DLD1 (cell line): Measurements from ENCODE around the gene ZNF709.
"Not testable (repeated sequence)": the region's sequence is repeated elsewhere in the genome, so short reads cannot be mapped to it uniquely, and the experiment has no call there.

Source experiments
- in situ Hi-C: cut with HindIII; loops from 2 replicates; pipeline ENCODE4 v1.10.0; 2017; ENCODE audit warnings: low sequenced_read_pairs

The ZNF709 gene

DNA sequence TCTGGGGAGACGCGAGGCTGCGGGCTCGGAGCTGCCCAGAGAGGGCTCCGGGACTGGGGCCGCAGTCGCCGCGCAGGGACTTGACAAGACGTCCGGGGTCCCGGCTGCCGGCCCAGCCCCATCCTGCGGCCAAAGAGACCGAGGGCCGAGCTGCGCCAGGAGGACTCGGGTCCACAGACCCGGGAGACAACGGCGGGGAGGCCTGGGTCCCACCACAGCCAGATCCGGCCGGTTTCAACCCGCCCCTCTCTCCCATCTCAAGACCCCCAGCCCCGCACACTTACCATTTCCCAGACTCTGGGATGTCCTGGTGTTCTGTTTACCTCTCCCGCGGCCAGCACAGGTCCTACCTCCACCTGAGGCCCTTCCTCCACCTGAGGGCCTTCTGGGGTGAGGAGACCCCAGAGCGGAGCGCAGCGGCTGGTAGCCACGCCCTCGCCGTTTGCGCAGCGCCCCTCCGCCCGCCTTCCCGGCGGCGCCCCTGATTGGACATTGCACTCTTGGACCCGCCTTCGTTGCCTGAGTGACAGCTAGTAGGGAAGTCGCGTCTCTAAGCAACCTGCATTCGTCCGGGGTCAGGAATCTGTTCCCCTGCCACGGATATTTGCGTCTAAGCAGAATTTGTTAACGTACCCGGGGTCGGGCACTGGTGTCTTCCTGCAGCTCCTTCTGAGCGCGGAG is at the start of gene ZNF709:
TSS of gene ZNF709 (minus strand) at position 446 of the 681 bp plus-strand sequence. CDS start at position 287, 159 bp downstream.
- in situ Hi-C loops = no loop called here

GRCh38 chr19:12527034-12527836 is 42.6 kb upstream of the ZNF709 start:
- in situ Hi-C loops = no loop called here

DNA sequence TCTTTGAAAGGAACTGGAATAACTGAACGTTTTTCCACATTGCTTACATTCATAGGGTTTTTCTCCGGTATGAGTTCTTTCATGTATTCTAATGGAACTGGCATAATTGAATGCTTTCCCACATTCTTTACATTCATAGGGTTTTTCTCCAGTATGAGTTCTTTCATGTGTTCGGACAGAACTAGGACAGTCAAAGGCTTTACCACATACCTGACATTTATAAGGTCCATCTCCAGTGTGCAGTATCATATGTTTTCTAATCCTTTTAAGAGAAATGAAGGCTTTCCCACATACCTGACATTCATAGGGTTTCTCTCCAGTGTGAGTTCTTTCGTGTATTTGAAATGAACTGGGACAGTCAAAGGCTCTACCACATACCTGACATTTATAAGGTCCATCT is 41.9 kb upstream of the ZNF709 start:
- in situ Hi-C loops = no loop called here

DNA sequence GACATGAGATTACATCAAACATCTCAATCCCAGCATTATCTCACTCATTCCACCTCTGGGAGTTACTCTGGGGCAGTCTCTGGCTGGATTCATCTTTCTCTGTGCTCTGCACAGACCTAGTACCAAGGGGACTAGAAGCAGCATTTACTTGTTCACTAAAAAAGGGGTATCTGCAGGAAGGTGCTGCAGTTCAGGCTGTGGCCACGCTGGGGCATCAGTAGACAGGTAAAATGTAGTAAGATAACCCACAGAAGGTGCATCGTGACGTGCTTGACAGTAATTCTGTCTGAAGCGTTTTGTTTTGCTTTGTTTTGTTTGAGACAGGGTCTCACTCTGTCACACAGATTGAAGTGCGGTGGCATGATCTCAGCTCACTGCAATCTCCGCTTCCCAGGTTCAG is 37.4 kb upstream of the ZNF709 start:
- in situ Hi-C loops = no loop called here

GRCh38 chr19:12513531-12514061 is 29.0 kb upstream of the ZNF709 start:
- in situ Hi-C loops = no loop called here

DNA sequence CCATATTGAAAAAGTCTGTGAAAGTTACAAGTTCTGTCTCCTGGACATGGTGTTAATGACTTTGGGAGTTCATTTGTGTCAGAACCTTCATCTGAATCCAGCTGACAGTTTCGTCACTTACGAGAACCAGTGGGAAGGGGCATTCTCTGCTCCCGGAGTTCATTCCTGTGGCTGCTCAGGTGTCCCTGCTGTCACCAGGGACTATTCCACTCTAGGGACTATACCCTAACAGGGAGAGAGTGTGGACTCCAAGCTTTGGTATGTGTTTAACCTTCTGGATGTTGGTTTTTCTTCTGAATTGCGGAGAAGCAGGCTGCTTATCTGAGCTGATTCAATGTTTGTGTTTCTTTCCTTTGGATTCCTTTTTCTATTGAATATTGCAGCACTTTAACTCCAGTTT is 12.4 kb upstream of the ZNF709 start:
- in situ Hi-C loops = no loop called here

GRCh38 chr19:12496480-12496879 is 11.9 kb upstream of the ZNF709 start:
- in situ Hi-C loops = no loop called here

GRCh38 chr19:12495002-12495802 is 10.6 kb upstream of the ZNF709 start:
- in situ Hi-C loops = no loop called here

GRCh38 chr19:12494260-12494860 is 9.7 kb upstream of the ZNF709 start:
- in situ Hi-C loops = no loop called here

- in situ Hi-C loops = not testable (repeated sequence)
Measured at GRCh38 chr19:12486265-12486783, 1.7 kb upstream of the ZNF709 start.

GRCh38 chr19:12485571-12485970 is 955 bp upstream of the ZNF709 start:
- in situ Hi-C loops = no loop called here

DNA sequence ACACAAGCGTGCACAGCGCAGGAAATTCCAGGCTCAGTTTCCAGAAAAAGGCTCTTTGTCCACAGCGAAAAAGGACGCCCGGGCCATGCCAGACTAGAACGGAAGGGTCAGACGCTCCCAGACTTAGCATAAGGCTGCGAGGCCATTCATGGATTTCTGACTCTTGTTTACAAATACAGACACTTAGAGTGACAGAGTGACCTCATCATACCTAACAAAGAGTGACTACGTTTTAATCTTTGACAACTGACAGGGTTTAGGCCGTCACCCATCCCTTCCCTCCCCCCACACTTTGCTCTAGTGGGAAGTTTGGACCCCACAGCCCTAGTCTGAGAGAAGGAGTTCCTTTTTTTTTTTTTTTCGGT is 418 bp upstream of the ZNF709 start:
- in situ Hi-C loops = no loop called here

GRCh38 chr19:12484011-12484370 is 625 bp downstream of the ZNF709 start:
- in situ Hi-C loops = no loop called here

GRCh38 chr19:12482509-12482886 is 2.1 kb downstream of the ZNF709 start:
- in situ Hi-C loops = no loop called here

GRCh38 chr19:12481781-12482508 is 2.7 kb downstream of the ZNF709 start:
- in situ Hi-C loops = no loop called here

DNA sequence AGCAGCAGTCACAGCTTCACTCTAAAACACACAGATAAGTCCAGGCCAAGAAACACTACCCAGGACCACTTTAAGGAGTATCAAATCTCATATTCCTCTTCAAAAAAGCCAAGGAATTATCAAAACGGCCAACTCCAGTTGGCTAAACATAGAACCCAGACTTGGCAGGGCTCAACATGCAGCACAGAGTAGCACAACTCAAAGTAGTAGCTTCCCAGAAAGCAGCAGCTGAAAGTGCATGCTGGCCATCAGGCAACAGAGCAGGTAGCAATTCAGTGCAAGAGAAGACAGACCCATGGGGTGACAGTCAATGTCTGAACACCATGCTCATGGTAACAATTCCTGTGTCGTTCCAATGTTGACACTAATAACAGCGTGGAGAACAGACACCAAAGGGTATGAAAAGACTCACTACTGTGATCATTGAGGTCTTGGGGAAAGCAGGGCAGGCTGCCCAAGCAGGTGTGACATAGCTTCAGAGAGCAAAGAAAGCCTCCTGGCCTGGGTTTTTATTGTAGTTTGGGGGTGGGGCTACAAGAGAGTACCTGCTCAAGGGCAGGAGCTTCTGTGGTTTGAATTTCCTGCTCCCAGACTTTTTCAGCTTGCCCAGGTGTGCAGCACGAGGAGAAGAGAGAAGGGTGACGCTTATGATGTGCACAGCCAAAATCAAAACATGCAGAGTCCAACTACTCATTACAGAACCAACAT is 6.2 kb downstream of the ZNF709 start:
- in situ Hi-C loops = no loop called here

GRCh38 chr19:12467651-12468050 is 17.0 kb downstream of the ZNF709 start:
- in situ Hi-C loops = not testable (repeated sequence)

DNA sequence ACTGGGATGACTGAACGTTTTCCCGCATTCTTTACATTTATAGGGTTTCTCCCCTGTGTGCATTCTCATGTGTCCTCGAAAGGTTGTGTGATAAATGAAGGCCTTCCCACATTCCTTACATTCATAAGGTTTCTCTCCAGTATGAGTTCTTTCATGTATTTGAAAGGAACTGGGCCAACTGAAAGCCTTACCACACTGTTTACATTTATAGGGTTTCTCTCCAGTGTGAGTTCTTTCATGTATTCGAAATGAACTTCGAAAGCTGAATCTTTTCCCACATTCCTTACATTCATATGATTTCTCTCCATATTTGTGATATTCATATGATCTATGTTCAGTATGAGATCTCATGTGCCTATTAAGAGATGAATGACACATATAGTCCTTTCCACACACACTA is 19.4 kb downstream of the ZNF709 start:
- in situ Hi-C loops = no loop called here

DNA sequence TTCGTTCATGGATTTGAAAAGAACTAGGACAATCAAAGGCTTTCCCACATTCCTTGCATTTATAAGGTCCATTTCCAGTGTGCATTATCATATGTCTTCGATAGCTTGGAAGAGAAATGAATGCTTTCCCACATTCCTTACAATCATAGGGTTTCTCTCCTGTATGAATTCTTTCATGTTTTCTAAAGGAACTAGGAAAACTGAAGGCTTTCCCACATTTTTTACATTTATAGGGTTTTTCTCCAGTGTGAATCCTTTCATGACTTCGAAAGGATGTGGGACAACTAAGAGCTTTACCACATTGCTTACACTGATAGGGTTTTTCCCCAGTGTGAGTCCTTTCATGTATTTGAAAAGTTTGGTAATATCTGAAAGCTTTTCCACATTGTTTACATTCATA is 19.8 kb downstream of the ZNF709 start:
- in situ Hi-C loops = no loop called here

GRCh38 chr19:12464139-12464538 is 20.5 kb downstream of the ZNF709 start:
- in situ Hi-C loops = not testable (repeated sequence)
